ENCODE data around the gene HIGD2A.

HIGD2A gene

DNA sequence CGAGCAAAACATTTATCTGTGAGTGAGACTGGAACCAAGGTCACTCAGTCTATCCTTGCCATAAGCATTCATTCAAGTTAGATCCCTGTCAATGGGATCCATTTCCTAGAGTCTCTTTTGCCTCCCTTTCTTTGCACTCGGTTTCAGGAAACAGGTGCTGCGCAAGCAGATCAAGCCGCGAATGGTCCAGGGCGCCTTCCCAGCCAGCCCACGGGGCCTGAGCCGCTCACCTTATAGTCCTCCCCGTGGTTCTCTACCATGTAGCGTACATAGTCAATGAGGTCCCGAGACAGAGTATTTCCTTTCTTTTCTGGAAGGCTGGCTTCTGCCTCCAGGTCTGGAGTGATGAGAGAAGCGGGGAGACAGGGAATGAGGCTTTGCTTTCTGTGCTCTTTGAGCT is 3.6 kb upstream of the HIGD2A start:
- no peak for DNase-seq (ENCODE audit: extremely low spot score)
- POLR2A ChIA-PET, result interaction anchor here (0.6 to 1.2 kb wide), 2 partner anchors 24 to 1018 kb away, joined by 3 read pairs; partner anchors contain the start of gene KIAA1191
- TF ChIP-seq, protein P1, sequence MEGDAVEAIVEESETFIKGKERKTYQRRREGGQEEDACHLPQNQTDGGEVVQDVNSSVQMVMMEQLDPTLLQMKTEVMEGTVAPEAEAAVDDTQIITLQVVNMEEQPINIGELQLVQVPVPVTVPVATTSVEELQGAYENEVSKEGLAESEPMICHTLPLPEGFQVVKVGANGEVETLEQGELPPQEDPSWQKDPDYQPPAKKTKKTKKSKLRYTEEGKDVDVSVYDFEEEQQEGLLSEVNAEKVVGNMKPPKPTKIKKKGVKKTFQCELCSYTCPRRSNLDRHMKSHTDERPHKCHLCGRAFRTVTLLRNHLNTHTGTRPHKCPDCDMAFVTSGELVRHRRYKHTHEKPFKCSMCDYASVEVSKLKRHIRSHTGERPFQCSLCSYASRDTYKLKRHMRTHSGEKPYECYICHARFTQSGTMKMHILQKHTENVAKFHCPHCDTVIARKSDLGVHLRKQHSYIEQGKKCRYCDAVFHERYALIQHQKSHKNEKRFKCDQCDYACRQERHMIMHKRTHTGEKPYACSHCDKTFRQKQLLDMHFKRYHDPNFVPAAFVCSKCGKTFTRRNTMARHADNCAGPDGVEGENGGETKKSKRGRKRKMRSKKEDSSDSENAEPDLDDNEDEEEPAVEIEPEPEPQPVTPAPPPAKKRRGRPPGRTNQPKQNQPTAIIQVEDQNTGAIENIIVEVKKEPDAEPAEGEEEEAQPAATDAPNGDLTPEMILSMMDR (IDR thresholded peaks at IDR 0.05; ENCODE audit: control extremely low read depth, extremely low read depth, low read depth, missing control alignments), result no peak
- CTCF ChIA-PET, result interaction anchor here (1.1 kb wide), 1 partner anchor 8 kb away, joined by 3 read pairs; no protein-coding TSS in a partner anchor

DNA sequence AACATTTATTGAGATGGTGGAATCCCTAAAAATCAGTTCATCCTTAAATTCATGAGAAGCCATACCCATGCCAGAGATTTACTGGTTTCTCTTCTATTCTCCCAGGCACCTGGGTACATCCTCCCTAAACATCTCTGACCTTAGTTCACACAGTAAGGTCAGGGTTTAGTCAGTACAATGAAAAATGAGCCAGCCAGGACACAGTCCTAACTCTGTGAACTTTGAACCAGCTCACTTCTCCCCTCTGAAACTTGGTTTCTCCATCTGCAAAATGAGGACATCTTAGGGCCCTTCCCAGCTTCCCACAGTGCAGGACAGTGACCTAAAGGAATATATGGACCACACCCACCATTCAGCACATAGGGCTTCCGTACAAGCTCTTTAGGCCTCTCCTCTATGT is 2.1 kb upstream of the HIGD2A start:
- CTCF ChIA-PET, result interaction anchor here (0.7 to 2.1 kb wide), 4 partner anchors 16 to 187 kb away, joined by 3 to 7 read pairs (median 4); partner anchors contain the start of gene KIAA1191
- TF ChIP-seq, protein P1 (IDR thresholded peaks at IDR 0.05; ENCODE audit: control extremely low read depth, extremely low read depth, low read depth, missing control alignments), result no peak
- POLR2A ChIA-PET, result no interaction called here
- DNase-seq (ENCODE audit: extremely low spot score), result no peak

DNA sequence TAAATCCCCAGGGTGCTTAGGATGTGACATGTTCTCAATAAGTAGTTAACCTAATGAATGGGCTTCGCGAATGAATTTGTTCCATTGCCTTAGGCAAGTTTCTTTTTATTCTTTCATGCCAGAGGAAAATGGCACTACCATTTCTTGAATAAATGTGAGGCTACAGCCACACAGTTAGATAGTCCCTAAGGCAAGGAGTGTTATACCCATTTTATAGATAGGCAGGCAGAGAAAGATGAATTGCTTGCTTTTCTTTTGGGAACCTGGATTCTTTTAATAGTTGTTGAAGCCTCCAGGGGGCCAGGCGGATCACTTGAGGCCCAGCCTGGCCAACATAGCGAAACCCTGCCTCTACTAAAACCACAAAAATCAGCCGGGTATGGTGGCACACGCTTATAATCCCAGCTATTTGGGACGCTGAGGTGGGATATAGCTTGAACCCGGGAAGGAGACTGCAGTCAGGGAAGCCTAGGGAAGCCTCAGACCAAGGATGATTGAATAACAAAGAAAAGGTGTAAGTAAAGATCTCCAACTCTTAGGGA is 1.1 kb upstream of the HIGD2A start:
- TF ChIP-seq, protein P1 (IDR thresholded peaks at IDR 0.05; ENCODE audit: control extremely low read depth, extremely low read depth, low read depth, missing control alignments), result no peak
- CTCF ChIA-PET, result interaction anchor here (0.7 to 2.1 kb wide), 3 partner anchors 33 to 270 kb away, joined by 3 to 5 read pairs (median 3); no protein-coding TSS in a partner anchor
- no peak for DNase-seq (ENCODE audit: extremely low spot score)
- POLR2A ChIA-PET, result no interaction called here

DNA sequence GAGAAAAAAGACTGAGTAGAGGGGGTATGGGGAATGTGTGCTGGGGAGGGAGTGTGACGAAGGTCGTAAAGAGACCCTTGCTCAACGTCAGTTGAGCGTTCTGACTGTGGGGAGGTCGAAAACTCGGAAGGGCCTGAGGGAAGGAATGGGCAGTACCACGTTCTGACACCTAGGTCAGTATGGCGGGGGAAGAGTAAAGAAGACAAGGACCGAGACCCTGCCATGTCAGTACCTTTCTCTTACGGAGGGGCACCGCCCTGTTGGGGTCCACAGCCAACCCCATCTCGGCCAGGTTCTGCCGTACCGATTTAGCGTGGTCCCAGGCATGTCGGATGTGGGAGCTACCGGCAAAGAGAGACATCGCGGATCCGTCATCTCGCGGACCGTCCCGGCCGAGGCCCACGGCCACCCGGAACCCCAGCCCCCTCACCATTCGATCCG is 528 bp upstream of the HIGD2A start:
- no peak for DNase-seq (ENCODE audit: extremely low spot score)
- CTCF ChIA-PET, result interaction anchor here (0.7 to 2.1 kb wide), 2 partner anchors 34 to 270 kb away, joined by 3 to 5 read pairs; no protein-coding TSS in a partner anchor
- TF ChIP-seq, protein P1 (IDR thresholded peaks at IDR 0.05; ENCODE audit: control extremely low read depth, extremely low read depth, low read depth, missing control alignments), result no peak
- POLR2A ChIA-PET, result interaction anchor here (1.4 kb wide), 1 partner anchor 26 kb away, joined by 6 read pairs; the partner anchor contains the start of gene KIAA1191

DNA sequence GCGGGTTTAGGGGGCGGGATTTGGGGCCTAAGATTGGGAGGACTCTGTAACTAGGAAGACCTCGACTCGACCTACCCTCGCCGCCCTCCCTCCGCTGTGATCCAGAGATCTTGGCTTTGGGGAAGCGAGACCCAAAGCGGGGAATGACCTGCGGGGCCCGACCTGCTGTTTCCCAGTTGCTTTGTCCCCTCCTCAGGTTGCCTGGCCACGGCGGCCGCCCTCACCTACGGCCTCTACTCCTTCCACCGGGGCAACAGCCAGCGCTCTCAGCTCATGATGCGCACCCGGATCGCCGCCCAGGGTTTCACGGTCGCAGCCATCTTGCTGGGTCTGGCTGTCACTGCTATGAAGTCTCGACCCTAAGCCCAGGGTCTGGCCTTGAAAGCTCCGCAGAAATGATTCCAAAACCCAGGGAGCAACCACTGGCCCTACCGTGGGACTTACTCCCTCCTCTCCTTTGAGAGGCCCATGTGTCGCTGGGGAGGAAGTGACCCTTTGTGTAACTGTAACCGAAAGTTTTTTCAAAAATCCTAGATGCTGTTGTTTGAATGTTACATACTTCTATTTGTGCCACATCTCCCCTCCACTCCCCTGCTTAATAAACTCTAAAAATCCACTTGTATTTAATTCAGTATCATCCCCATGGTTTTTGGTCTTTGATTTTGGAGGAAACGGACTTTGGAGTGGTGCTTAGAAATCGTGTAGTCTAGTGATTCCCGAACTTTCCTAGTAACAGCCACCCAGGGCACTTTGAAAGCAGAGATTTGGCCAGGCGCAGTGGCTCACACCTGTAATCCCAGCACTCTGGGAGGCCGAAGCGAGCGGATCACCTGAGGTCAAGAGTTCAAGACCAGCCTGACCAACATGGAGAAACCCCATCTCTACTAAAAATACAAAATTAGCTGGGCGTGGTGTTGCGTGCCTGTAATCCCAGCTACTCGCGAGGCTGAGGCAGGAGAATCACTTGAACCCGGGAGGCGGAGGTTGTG is 878 bp downstream of the HIGD2A start:
- ChIA-PET CTCF (interaction anchor here (1.4 kb wide), 1 partner anchor 15 kb away, joined by 3 read pairs; no protein-coding TSS in a partner anchor), POLR2A (interaction anchor here (0.7 to 1.4 kb wide), 2 partner anchors 28 to 421 kb away, joined by 5 to 6 read pairs; partner anchors contain the start of genes KIAA1191 and THOC3)
- TF ChIP-seq, protein P1 (IDR thresholded peaks at IDR 0.05; ENCODE audit: control extremely low read depth, extremely low read depth, low read depth, missing control alignments), result no peak
- DNase-seq (ENCODE audit: extremely low spot score), result no peak

DNA sequence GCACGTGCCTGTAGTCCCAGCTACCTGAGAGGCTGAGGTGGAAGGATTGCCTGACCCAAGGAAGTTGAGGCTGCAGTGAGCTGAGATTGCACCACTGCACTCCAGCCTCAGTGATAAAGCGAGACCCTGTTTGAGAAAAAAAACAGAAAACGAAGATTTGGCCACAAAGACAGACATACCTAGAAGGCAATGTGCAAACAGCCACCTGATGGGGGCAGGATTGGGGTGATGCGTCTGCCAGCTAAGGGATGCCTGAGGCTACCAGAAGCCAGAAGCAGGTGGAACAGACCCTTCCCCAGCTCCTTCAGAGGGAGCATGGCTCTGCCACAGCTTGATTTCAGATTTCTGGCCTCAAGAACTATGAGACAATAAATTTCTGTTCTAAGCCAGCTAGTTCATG is 2.9 kb downstream of the HIGD2A start:
- TF ChIP-seq, protein P1 (IDR thresholded peaks at IDR 0.05; ENCODE audit: control extremely low read depth, extremely low read depth, low read depth, missing control alignments), result no peak
- ChIA-PET CTCF (interaction anchor here (0.9 to 2.1 kb wide), 5 partner anchors 13 to 182 kb away, joined by 3 to 11 read pairs (median 4); partner anchors contain the start of genes CLTB and FAF2), POLR2A (no interaction called here)
- DNase-seq (ENCODE audit: extremely low spot score), result no peak
